ENCODE results near the gene TRABD.
A peak's percentile ranks its signal among the peaks of the same experiment; 100 is the strongest.

The TRABD gene

DNA sequence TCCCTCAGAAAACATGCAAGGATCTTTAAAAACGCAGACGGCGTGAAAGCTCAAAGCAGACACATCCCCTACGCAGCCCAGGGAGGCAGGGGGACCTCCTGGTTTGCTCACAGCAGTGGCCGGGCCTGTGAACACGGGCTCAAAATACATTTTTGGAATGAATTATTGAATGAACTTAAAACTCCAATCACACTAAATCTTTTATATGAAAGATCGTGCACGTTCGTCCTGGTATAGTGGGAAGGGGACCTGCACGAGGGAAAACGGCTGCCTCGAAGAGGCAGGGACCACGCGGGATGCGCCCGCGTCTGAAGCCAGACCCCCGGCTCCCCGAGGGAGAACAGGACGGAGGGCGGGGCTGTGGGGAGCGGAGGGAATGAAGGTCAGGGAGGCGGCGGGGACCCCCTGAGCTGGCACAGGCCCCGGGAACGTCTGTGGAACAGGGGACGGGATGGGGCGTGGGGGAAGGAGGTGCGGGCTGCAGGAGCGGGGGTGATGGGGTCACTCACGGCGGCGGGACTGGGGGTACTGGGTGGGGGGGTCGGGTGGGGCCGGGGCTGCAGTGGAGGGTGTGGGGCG, 16.4 kb upstream of the TRABD start:
- 0 out of 2 replicates have a peak overlapping the region, but pooled peaks have one; percentile 60 for H3K4me3 ChIP-seq (ENCODE audit: low read depth, low read length)
- H3K79me2 ChIP-seq (ENCODE audit: control insufficient read depth, insufficient read depth, low read length, unreplicated experiment), result no peaks in the 10 kb centered on the region
- no peak overlapping the region for H3K27ac ChIP-seq (ENCODE audit: low read depth, low read length)
- no peaks in the 10 kb centered on the region for H3K4me1 ChIP-seq (ENCODE audit: control insufficient read depth, insufficient read depth, low read length, unreplicated experiment)
- H2AFZ ChIP-seq (ENCODE audit: low read length, unreplicated experiment), result no peak overlapping the region
- H3K27me3 ChIP-seq (ENCODE audit: insufficient read depth, low read length), result no peaks in the 10 kb centered on the region
- no peaks in the 10 kb centered on the region for H3K36me3 ChIP-seq (ENCODE audit: insufficient read depth, low read length)

DNA sequence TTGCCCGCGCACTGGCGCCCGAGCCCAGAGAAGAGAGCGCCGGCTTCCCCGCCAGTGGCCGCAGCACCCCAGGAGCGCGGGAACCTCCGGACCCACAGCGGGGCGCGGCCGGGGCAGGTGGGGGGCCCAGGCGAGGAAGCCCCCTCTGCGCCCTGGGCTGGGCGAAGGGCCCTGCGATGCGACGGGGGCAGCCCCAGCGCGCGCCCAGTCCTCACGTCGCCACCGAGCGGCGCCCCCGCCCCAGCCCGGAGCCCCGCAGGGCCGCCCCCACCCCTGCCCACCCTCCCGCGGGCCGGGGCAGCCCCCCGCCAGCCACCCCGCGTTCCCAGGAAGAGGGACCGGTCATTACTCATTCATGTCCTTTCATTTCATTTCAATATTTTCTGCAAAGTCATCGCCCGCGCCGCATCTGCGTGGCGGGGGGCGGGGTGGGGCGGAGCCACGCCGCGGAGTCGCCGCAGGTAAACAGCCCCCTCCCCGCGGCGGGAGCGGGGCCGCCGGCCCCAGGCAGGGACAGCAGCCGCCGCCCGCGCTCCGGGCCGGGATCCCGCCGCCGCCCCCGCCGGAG, 15.9 kb upstream of the TRABD start:
- no peaks in the 10 kb centered on the region for H3K79me2 ChIP-seq (ENCODE audit: control insufficient read depth, insufficient read depth, low read length, unreplicated experiment)
- no peaks in the 10 kb centered on the region for H3K36me3 ChIP-seq (ENCODE audit: insufficient read depth, low read length)
- H3K27me3 ChIP-seq (ENCODE audit: insufficient read depth, low read length), result no peaks in the 10 kb centered on the region
- peak overlapping the region; percentile 60; the same call in 1 of the 2 replicates for H3K4me3 ChIP-seq (ENCODE audit: low read depth, low read length)
- no peaks in the 10 kb centered on the region for H3K4me1 ChIP-seq (ENCODE audit: control insufficient read depth, insufficient read depth, low read length, unreplicated experiment)
- H2AFZ ChIP-seq (ENCODE audit: low read length, unreplicated experiment), result no peak overlapping the region
- no peak overlapping the region for H3K27ac ChIP-seq (ENCODE audit: low read depth, low read length)

DNA sequence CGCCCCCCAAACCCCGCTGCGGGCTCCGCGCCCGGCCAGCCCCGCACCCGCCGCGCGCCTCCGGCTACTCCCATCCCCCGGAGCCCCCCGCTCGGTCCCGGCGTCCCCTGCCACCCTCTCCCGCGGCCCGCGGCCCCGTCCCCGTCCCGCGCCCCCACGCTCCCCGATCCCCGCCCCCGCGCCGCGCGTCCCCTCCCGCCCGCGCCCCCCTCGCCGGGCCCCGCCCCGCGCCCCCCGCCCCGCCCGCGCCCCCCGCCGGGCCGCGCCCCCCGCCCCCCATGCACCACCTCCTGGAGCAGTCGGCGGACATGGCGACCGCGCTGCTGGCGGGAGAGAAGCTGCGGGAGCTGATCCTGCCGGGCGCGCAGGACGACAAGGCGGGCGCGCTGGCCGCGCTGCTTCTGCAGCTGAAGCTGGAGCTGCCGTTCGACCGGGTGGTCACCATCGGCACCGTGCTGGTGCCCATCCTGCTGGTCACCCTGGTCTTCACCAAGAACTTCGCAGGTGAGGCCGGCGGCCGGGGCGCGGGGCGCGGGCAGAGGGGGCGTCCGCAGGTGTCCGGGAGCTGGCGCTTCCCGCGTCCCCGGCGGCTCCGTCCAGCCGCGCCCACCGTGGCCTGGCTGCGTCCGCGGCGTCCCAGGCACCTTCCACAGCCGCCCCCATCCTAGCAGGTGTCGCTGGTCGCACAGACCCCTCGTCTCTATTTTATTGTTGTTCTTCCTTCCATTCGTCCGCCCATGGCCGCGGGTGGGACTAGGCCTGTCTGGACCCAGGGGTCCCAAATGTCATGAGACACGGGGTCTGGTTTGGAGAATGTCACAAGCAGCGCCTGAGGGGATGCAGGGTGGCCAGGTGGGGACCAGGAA, 15.0 kb upstream of the TRABD start, which contains the start of gene PANX2:
PANX2 (plus strand) TSS at position 279 of the 866 bp plus-strand sequence; CDS start at position 279, 0 bp downstream.
- H2AFZ ChIP-seq (ENCODE audit: low read length, unreplicated experiment), result no peak within 1 kb of the TSS

DNA sequence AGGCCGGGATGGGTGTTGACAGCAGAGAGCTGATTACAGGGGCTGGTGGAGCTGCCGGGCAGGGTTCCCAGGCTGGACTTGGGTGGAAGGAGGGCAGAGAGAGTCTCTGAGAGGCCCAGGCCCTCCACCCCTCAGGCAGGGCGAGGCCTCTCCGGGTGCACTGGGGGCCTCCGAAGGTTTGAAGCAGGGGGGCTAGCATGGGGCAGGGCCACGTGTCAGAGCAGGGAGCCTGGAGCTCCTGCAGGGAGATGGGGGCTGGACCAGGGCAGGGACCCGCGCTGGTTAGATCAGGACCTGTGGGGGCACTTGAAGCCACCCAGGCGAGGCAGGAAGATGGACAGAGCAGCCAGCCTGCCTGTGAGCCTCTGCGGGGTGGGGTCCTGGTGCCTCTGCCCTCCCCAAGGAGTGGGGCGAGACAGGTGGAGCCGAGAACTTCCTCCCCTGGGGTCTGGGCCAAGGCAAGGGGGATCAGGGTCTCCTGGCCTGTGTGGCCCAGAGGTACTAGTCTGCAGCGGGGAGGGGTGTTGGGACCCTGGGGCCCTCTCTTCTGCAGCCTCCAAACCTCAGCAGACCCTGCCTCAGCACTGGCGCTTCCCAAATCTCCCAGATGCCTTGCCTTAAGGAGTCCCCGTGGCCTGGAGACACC, 14.3 kb upstream of the TRABD start:
- Histone ChIP-seq H3K4me3 (ENCODE audit: low read depth, low read length) (0 out of 2 replicates have a peak overlapping the region, but pooled peaks have one; percentile 71), H3K79me2 (ENCODE audit: control insufficient read depth, insufficient read depth, low read length, unreplicated experiment) (no peaks in the 10 kb centered on the region), H3K27me3 (ENCODE audit: insufficient read depth, low read length) (no peaks in the 10 kb centered on the region), H3K36me3 (ENCODE audit: insufficient read depth, low read length) (no peaks in the 10 kb centered on the region), H3K4me1 (ENCODE audit: control insufficient read depth, insufficient read depth, low read length, unreplicated experiment) (no peaks in the 10 kb centered on the region), H2AFZ (ENCODE audit: low read length, unreplicated experiment) (no peak overlapping the region), H3K27ac (ENCODE audit: low read depth, low read length) (no peak overlapping the region)

More for the DNA sequence above, 15.0 kb upstream of the TRABD start, which contains the start of gene PANX2:
- no peak within 1 kb of the TSS for H3K27ac ChIP-seq (ENCODE audit: low read depth, low read length)
- H3K4me1 ChIP-seq (ENCODE audit: control insufficient read depth, insufficient read depth, low read length, unreplicated experiment), result no peaks in the 10 kb centered on the region
- no peaks in the 10 kb centered on the region for H3K27me3 ChIP-seq (ENCODE audit: insufficient read depth, low read length)
- no peaks in the 10 kb centered on the region for H3K36me3 ChIP-seq (ENCODE audit: insufficient read depth, low read length)
- no peaks in the 10 kb centered on the region for H3K79me2 ChIP-seq (ENCODE audit: control insufficient read depth, insufficient read depth, low read length, unreplicated experiment)
- peak within 1 kb of the TSS; percentile 71 for H3K4me3 ChIP-seq (ENCODE audit: low read depth, low read length)

DNA sequence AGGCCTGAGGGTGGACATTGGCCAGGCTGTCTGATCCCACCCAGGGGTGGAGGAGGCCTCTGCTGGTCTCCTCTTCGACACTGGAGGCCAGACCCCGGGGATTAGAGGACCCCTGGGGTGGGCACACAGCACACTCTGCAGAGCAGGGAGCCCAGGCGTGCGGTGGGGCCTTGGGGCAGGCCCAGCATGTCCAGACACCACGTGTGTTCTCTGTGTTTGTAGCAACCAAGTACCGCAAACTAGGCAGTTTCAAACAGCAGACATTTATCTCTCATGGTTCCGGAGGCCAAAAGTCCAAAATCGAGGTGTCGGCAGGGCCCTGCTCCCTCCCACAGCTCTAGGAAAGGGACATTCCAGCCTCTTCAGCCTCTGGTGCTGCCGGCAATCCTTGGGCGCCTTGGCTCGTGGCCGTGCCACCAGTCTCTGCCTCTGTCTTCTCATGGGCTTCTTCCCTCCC, 13.7 kb upstream of the TRABD start:
- H3K36me3 ChIP-seq (ENCODE audit: insufficient read depth, low read length), result no peaks in the 10 kb centered on the region
- H3K79me2 ChIP-seq (ENCODE audit: control insufficient read depth, insufficient read depth, low read length, unreplicated experiment), result no peaks in the 10 kb centered on the region
- no peak overlapping the region for H3K27ac ChIP-seq (ENCODE audit: low read depth, low read length)
- H3K4me1 ChIP-seq (ENCODE audit: control insufficient read depth, insufficient read depth, low read length, unreplicated experiment), result no peaks in the 10 kb centered on the region
- no peaks in the 10 kb centered on the region for H3K27me3 ChIP-seq (ENCODE audit: insufficient read depth, low read length)
- no peak overlapping the region for H2AFZ ChIP-seq (ENCODE audit: low read length, unreplicated experiment)
- no peak overlapping the region for H3K4me3 ChIP-seq (ENCODE audit: low read depth, low read length)

DNA sequence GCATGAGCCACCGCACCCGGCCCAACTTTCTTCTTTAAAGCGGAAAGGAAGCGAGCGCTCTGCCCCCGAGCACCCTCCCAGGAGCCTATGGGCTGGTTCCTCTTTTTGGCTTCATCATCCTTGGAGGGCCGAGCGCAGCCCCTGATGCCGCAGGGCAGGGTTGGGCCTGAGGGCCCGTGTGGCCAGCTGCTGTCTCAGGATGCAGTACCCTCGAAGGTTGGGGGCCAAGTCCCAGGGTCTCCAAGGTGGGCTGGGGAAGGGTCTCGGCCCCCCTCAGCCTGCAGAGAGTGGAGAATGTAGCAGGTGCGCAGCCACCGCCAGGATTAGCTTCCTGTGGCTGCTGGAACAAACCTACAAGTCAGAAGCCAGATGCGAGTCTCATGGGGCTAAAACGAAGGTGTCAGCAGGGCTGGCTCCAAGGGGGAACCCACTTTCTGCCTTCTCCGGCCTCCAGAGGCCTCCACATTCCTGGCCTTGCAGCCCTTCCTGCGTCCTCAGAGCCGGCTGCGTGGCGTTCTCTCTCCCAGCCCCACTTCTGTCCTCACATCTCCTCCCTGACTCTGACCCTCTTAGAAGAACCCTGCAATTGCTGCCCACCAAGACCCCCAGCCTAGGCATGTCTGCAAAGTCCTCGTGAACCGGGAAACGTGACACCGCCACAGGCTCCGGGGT, 12.3 kb upstream of the TRABD start:
- H3K4me1 ChIP-seq (ENCODE audit: control insufficient read depth, insufficient read depth, low read length, unreplicated experiment), result no peaks in the 10 kb centered on the region
- H3K79me2 ChIP-seq (ENCODE audit: control insufficient read depth, insufficient read depth, low read length, unreplicated experiment), result no peaks in the 10 kb centered on the region
- no peak overlapping the region for H3K4me3 ChIP-seq (ENCODE audit: low read depth, low read length)
- H3K36me3 ChIP-seq (ENCODE audit: insufficient read depth, low read length), result no peaks in the 10 kb centered on the region
- H2AFZ ChIP-seq (ENCODE audit: low read length, unreplicated experiment), result no peak overlapping the region
- H3K27me3 ChIP-seq (ENCODE audit: insufficient read depth, low read length), result no peaks in the 10 kb centered on the region
- H3K27ac ChIP-seq (ENCODE audit: low read depth, low read length), result no peak overlapping the region

DNA sequence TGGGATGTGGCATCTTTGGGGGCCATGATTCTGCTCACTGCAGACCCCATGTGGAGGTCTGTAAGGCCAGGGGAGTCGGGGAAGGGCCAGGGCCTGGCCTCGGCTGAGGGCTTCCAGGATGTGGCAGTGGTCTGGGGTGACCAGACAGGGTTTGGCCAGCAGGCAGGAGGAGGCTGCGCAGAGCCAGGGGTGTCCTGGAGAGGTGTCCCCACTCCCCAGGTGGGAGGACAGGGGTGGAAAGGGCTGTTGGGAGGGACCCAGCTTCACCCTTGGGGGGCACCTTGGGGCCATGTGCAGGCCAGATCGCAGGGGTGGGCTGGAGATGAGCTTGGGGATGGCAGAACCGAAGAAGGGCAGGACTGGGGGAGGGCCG, 11.7 kb upstream of the TRABD start:
- no peaks in the 10 kb centered on the region for H3K27me3 ChIP-seq (ENCODE audit: insufficient read depth, low read length)
- no peak overlapping the region for H2AFZ ChIP-seq (ENCODE audit: low read length, unreplicated experiment)
- no peak overlapping the region for H3K27ac ChIP-seq (ENCODE audit: low read depth, low read length)
- H3K36me3 ChIP-seq (ENCODE audit: insufficient read depth, low read length), result no peaks in the 10 kb centered on the region
- no peak overlapping the region for H3K4me3 ChIP-seq (ENCODE audit: low read depth, low read length)
- H3K79me2 ChIP-seq (ENCODE audit: control insufficient read depth, insufficient read depth, low read length, unreplicated experiment), result no peaks in the 10 kb centered on the region
- no peaks in the 10 kb centered on the region for H3K4me1 ChIP-seq (ENCODE audit: control insufficient read depth, insufficient read depth, low read length, unreplicated experiment)

DNA sequence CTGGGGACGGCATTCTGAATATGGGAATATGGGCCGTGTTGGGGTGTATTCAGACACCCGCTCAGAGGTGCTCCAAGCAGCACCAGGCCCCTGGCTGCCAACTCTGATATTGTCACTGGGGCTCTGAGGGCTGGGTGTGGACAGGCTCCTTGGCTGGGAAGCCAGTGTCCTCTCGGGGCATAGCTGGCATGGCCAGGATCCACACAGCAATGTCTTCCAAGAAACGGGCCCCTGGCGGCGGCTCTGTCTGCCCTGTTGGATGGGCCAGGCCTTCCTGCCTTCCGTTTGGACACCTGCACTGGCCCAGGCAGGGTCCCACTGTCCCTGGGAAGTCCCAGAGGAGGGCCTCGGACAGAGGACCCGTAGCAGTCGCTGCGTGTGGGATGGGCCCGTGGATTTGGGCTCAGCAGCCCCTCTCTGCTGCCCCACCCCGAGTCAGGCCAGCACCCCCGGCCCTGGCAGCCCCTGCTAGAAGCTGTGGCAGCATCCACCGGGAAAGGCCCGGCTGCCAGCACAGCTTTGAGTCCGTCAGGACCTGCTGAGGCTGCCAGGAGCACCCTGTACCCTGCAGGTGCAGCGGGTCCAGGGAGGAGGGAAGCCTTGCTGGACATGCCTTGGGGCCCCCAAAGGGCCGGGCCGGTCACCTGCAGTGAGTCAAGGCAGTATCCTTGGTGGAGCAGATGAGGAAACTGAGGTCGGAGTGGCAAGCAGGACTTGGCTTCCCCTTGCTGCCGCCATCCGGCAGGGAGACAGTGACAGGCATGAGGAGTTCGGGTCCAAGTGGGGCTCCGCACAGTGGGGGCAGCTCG, 11.1 kb upstream of the TRABD start:
- no peaks in the 10 kb centered on the region for H3K4me1 ChIP-seq (ENCODE audit: control insufficient read depth, insufficient read depth, low read length, unreplicated experiment)
- no peaks in the 10 kb centered on the region for H3K79me2 ChIP-seq (ENCODE audit: control insufficient read depth, insufficient read depth, low read length, unreplicated experiment)
- no peak overlapping the region for H2AFZ ChIP-seq (ENCODE audit: low read length, unreplicated experiment)
- no peak overlapping the region for H3K4me3 ChIP-seq (ENCODE audit: low read depth, low read length)
- no peak overlapping the region for H3K27ac ChIP-seq (ENCODE audit: low read depth, low read length)
- no peaks in the 10 kb centered on the region for H3K27me3 ChIP-seq (ENCODE audit: insufficient read depth, low read length)
- H3K36me3 ChIP-seq (ENCODE audit: insufficient read depth, low read length), result no peaks in the 10 kb centered on the region

DNA sequence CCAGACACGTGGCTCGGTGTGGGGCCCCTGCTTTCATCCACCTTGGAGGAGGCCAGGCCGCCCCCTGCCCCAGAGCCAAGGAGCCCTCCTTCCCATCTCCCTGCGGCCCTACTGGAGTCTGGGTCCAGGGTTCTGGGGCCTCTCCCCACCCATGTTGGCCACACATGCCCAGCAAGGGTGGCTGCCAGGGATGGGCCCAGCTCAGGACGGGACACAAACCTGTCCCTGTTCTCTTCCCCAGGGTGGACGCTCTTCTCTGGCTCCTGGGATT, 10.6 kb upstream of the TRABD start:
- Histone ChIP-seq H3K4me1 (ENCODE audit: control insufficient read depth, insufficient read depth, low read length, unreplicated experiment) (no peaks in the 10 kb centered on the region), H3K27me3 (ENCODE audit: insufficient read depth, low read length) (no peaks in the 10 kb centered on the region), H2AFZ (ENCODE audit: low read length, unreplicated experiment) (no peak overlapping the region), H3K79me2 (ENCODE audit: control insufficient read depth, insufficient read depth, low read length, unreplicated experiment) (no peaks in the 10 kb centered on the region), H3K27ac (ENCODE audit: low read depth, low read length) (no peak overlapping the region), H3K36me3 (ENCODE audit: insufficient read depth, low read length) (no peaks in the 10 kb centered on the region), H3K4me3 (ENCODE audit: low read depth, low read length) (no peak overlapping the region)
